Panc1 (cell line): ENCODE data around the gene CTSA. TPM values are rescaled to one million over a fixed set of nuclear protein-coding genes. Genes with fewer than 3 reads are reported as not detected.

Experiments
- ATAC-seq: fragments of 200-7000 bp; cut with Tn5 transposase; 2 replicates; pipeline ENCODE4 v1.9.1; 2020; ENCODE audit warnings: mild to moderate bottlenecking, moderate library complexity
- BruUV-seq: library from RNA; stranded (reverse); fragments of 400-500 nt; replicated peaks from 2 replicates; lab custom pipeline; 2021; lab: Mats Ljungman, UMichigan
- CTCF ChIA-PET: fragments of 300-600 bp; sonication (Branson Sonifier 250); formaldehyde crosslinking; loops from one replicate; lab custom pipeline; 2022; ENCODE audit warnings: antibody characterized with exemption; lab: Charles Lee
- POLR2A ChIA-PET: fragments of 300-600 bp; sonication (Branson Sonifier 250); formaldehyde crosslinking; loops from one replicate; lab custom pipeline; 2022; ENCODE audit warnings: antibody characterized with exemption; lab: Charles Lee
- DNase-seq: peaks from one replicate; pipeline ENCODE4 v3.0.0-alpha.2; 2010; ENCODE audit warnings: low read depth, low spot score
- H3K27ac ChIP-seq: 2 replicates; pipeline ENCODE4 v1.5.1; 2011; ENCODE audit warnings: mild to moderate bottlenecking, low read length, inconsistent platforms
- H3K27me3 ChIP-seq: fragments of 200-500 bp; sonication (Bioruptor generic); 2 replicates; pipeline ENCODE4 v1.6.0; 2014; ENCODE audit warnings: low read length, inconsistent platforms; ENCODE audit not compliant: control insufficient read depth, insufficient read depth
- H3K36me3 ChIP-seq: fragments of 200-500 bp; sonication (Bioruptor generic); 2 replicates; pipeline ENCODE4 v1.5.1; 2014; ENCODE audit warnings: inconsistent platforms, mild to moderate bottlenecking, low read length, moderate library complexity; ENCODE audit not compliant: control insufficient read depth, insufficient read depth
- H3K4me1 ChIP-seq: 2 replicates; pipeline ENCODE4 v1.5.1; 2011; ENCODE audit warnings: inconsistent platforms, mild to moderate bottlenecking, low read length, moderate library complexity; ENCODE audit not compliant: control insufficient read depth, insufficient read depth
- H3K4me3 ChIP-seq, 2 experiments: 2 replicates each; pipeline ENCODE4 v1.5.1; 2011 to 2012; ENCODE audit warnings: low read depth in 2 of 2, low read length in 2 of 2, mild to moderate bottlenecking in 2 of 2, inconsistent platforms in 1 of 2, moderate library complexity in 1 of 2
- H3K9me3 ChIP-seq: fragments of 200-500 bp; sonication (Bioruptor generic); 2 replicates; pipeline ENCODE4 v1.5.1; 2014; ENCODE audit warnings: low read depth, mild to moderate bottlenecking, inconsistent platforms, low read length, moderate library complexity; ENCODE audit not compliant: control insufficient read depth, insufficient read depth
- CTCF ChIP-seq: fragments of 450-650 bp; IDR thresholded peaks from 2 replicates; pipeline ENCODE4 v1.5.1; 2017; ENCODE audit warnings: mild to moderate bottlenecking
- POLR2AphosphoS5 ChIP-seq: IDR thresholded peaks from 2 replicates; pipeline ENCODE4 v1.6.1; 2012; ENCODE audit warnings: mild to moderate bottlenecking, low read depth, low read length, moderate library complexity
- REST ChIP-seq, 2 experiments: IDR thresholded peaks; 2 replicates each; pipeline ENCODE4 v1.6.1; 2011 to 2012; ENCODE audit warnings: low read depth in 2 of 2, control low read depth in 1 of 2, low read length in 1 of 2, mild to moderate bottlenecking in 1 of 2, moderate library complexity in 1 of 2; ENCODE audit not compliant: insufficient read depth in 1 of 2
- SIN3A ChIP-seq: IDR thresholded peaks from 2 replicates; pipeline ENCODE4 v1.6.1; 2012; ENCODE audit warnings: low read depth, mild to moderate bottlenecking, low read length, moderate library complexity, borderline replicate concordance; ENCODE audit not compliant: insufficient read depth
- TCF7L2 ChIP-seq: IDR thresholded peaks from 2 replicates; pipeline ENCODE4 v1.6.1; 2011; ENCODE audit warnings: mild to moderate bottlenecking, low read depth, low read length, inconsistent platforms
- in situ Hi-C: cut with HindIII; loops from 2 replicates; pipeline ENCODE4 v1.10.0; 2016; ENCODE audit warnings: low sequenced_read_pairs, low pct_unique_long_range_greater_than_20kb
- intact Hi-C: fragments of 100-400 bp; cut with micrococcal nuclease; formaldehyde crosslinking; loops from one replicate; pipeline ENCODE4 v1.10.0; 2022; ENCODE audit not compliant: unreplicated experiment
- total RNA-seq: library from RNA; stranded (reverse); gene quantifications from one replicate; pipeline ENCODE4 v1.2.1, GENCODE V29; 2021; ENCODE audit not compliant: unreplicated experiment

Gene CTSA
- total RNA-seq, 1 experiment from 2014 or later, result 232 TPM

GRCh38 chr20:45860560-45861220 lies 30.4 kb upstream of the CTSA start:
- intact Hi-C loops (no loop called here), in situ Hi-C loops (no loop called here)
- DNase-seq (no peak), ATAC-seq (no peak)
- Histone ChIP-seq H3K4me3 (no peak overlapping the region), H3K36me3 (no peaks in the 10 kb centered on the region; the same call in 1 of the 2 replicates), H3K4me1 (peaks cover 10% of the 10 kb centered on the region), H3K27ac (no peak overlapping the region), H3K27me3 (no peaks in the 10 kb centered on the region), H3K9me3 (no peaks in the 10 kb centered on the region)
- POLR2A ChIA-PET, result no interaction called here
- no peak for TF ChIP-seq POLR2AphosphoS5
- TF ChIP-seq TCF7L2, result no peak
- TF ChIP-seq REST (IDR thresholded peaks at IDR 0.05; ENCODE audit: insufficient read depth in 1 of 2, low read depth in 2 of 2, low read length in 1 of 2), result no peak
- no peak for TF ChIP-seq SIN3A
- no peak for TF ChIP-seq CTCF
- CTCF ChIA-PET, result no interaction called here
- BruUV-seq, result no TSS peak

- CTCF ChIA-PET, result no interaction called here
- Histone ChIP-seq H3K36me3 (no peaks in the 10 kb centered on the region; the same call in 1 of the 2 replicates), H3K9me3 (no peaks in the 10 kb centered on the region), H3K4me1 (peaks cover 4% of the 10 kb centered on the region; the same call in 1 of the 2 replicates), H3K27ac (no peak overlapping the region), H3K4me3 (no peak overlapping the region), H3K27me3 (no peaks in the 10 kb centered on the region)
- intact Hi-C loops, result no loop called here
- POLR2A ChIA-PET, result interaction anchor here (0.6 kb wide), 1 partner anchor 780 kb away, joined by 3 read pairs; no protein-coding TSS in a partner anchor
- DNase-seq, result no peak
- no peak for ATAC-seq
- in situ Hi-C loops, result no loop called here
- TF ChIP-seq TCF7L2, result no peak
- TF ChIP-seq CTCF, result no peak
- no peak for TF ChIP-seq SIN3A
- TF ChIP-seq POLR2AphosphoS5, result no peak
- TF ChIP-seq REST (IDR thresholded peaks at IDR 0.05; ENCODE audit: insufficient read depth in 1 of 2, low read depth in 2 of 2, low read length in 1 of 2), result no peak
- no TSS peak for BruUV-seq
These were observed 29.7 kb upstream of the CTSA start for GRCh38 chr20:45861221-45862075.
